H9 (cell line): ENCODE data around the gene BLMH. TPM values are rescaled to one million over a fixed set of nuclear protein-coding genes. Genes with fewer than 3 reads are reported as not detected.

ENCODE experiments used
- DNase-seq: peaks from one replicate; pipeline ENCODE4 v3.0.0-alpha.2; 2017
- H2AFZ ChIP-seq: one replicate; pipeline ENCODE4 v1.6.1; 2013; ENCODE audit warnings: mild to moderate bottlenecking, low read length, control low read depth, moderate library complexity
- H2AK5ac ChIP-seq: 2 replicates; pipeline ENCODE4 v1.6.1; 2013; ENCODE audit warnings: low read length, control low read depth, mixed read lengths; ENCODE audit not compliant: insufficient read length
- H2BK120ac ChIP-seq: one replicate; pipeline ENCODE4 v1.6.1; 2013; ENCODE audit warnings: low read depth, mild to moderate bottlenecking, low read length, control low read depth, inconsistent platforms; ENCODE audit not compliant: poor library complexity, severe bottlenecking
- H2BK12ac ChIP-seq: 2 replicates; pipeline ENCODE4 v1.6.1; 2013; ENCODE audit warnings: low read length, control low read depth, mixed read lengths, low read depth; ENCODE audit not compliant: insufficient read length
- H2BK15ac ChIP-seq: 2 replicates; pipeline ENCODE4 v1.6.1; 2013; ENCODE audit warnings: low read depth, low read length, control low read depth
- H2BK20ac ChIP-seq: one replicate; pipeline ENCODE4 v1.6.1; 2013; ENCODE audit warnings: low read depth, mild to moderate bottlenecking, low read length, control low read depth, inconsistent platforms; ENCODE audit not compliant: poor library complexity, severe bottlenecking
- H2BK5ac ChIP-seq: 2 replicates; pipeline ENCODE4 v1.6.1; 2013; ENCODE audit warnings: low read length, control low read depth, mixed read lengths; ENCODE audit not compliant: insufficient read length
- H3K14ac ChIP-seq: 2 replicates; pipeline ENCODE4 v1.6.1; 2013; ENCODE audit warnings: low read length, control low read depth; ENCODE audit not compliant: insufficient read depth
- H3K18ac ChIP-seq: 2 replicates; pipeline ENCODE4 v1.6.1; 2013; ENCODE audit warnings: low read depth, mild to moderate bottlenecking, mixed read lengths, low read length, control low read depth; ENCODE audit not compliant: insufficient read length
- H3K23ac ChIP-seq: 2 replicates; pipeline ENCODE4 v1.6.1; 2013; ENCODE audit warnings: low read length, control low read depth, mixed read lengths, low read depth; ENCODE audit not compliant: insufficient read length
- H3K23me2 ChIP-seq: 2 replicates; pipeline ENCODE4 v1.6.1; 2013; ENCODE audit warnings: low read depth, mild to moderate bottlenecking, mixed read lengths, low read length, control low read depth; ENCODE audit not compliant: insufficient read length, poor library complexity, severe bottlenecking
- H3K27ac ChIP-seq: 2 replicates; pipeline ENCODE4 v1.5.1; 2013; ENCODE audit warnings: low read length, control low read depth, mixed read lengths, low read depth; ENCODE audit not compliant: insufficient read length
- H3K27me3 ChIP-seq: 2 replicates; pipeline ENCODE4 v1.6.1; 2013; ENCODE audit warnings: low read length, control low read depth, inconsistent platforms; ENCODE audit not compliant: insufficient read depth
- H3K4ac ChIP-seq: 2 replicates; pipeline ENCODE4 v1.6.1; 2013; ENCODE audit warnings: low read depth, mild to moderate bottlenecking, control low read depth, inconsistent platforms, low read length, moderate library complexity
- H3K4me1 ChIP-seq: 2 replicates; pipeline ENCODE4 v1.6.1; 2013; ENCODE audit warnings: low read length, control low read depth, inconsistent platforms; ENCODE audit not compliant: insufficient read depth
- H3K4me2 ChIP-seq: 2 replicates; pipeline ENCODE4 v1.6.1; 2013; ENCODE audit warnings: low read length, control low read depth, mixed read lengths; ENCODE audit not compliant: insufficient read length, insufficient read depth
- H3K56ac ChIP-seq: 2 replicates; pipeline ENCODE4 v1.6.1; 2013; ENCODE audit warnings: low read depth, mild to moderate bottlenecking, mixed read lengths, low read length, control low read depth; ENCODE audit not compliant: insufficient read length
- H3K79me1 ChIP-seq: 2 replicates; pipeline ENCODE4 v1.6.1; 2013; ENCODE audit warnings: low read depth, mild to moderate bottlenecking, moderate library complexity, low read length, control low read depth, inconsistent platforms; ENCODE audit not compliant: insufficient read depth, poor library complexity, severe bottlenecking
- H3K79me2 ChIP-seq: 2 replicates; pipeline ENCODE4 v1.6.1; 2013; ENCODE audit warnings: low read length, control low read depth, inconsistent platforms; ENCODE audit not compliant: insufficient read depth
- H3K9ac ChIP-seq: 2 replicates; pipeline ENCODE4 v1.6.1; 2013; ENCODE audit warnings: low read length, control low read depth, mixed read lengths; ENCODE audit not compliant: insufficient read length; ENCODE audit errors: extremely low read depth
- H3K9me3 ChIP-seq: one replicate; pipeline ENCODE4 v1.6.1; 2013; ENCODE audit warnings: low read depth, low read length, inconsistent platforms; ENCODE audit not compliant: control insufficient read depth
- H3T11ph ChIP-seq: one replicate; pipeline ENCODE4 v1.6.1; 2013; ENCODE audit warnings: mild to moderate bottlenecking, low read length, control low read depth, inconsistent platforms
- H4K20me1 ChIP-seq: one replicate; pipeline ENCODE4 v1.6.1; 2013; ENCODE audit not compliant: control insufficient read depth, insufficient read length, insufficient read depth
- H4K5ac ChIP-seq: 2 replicates; pipeline ENCODE4 v1.6.1; 2013; ENCODE audit warnings: low read depth, mild to moderate bottlenecking, mixed read lengths, low read length, control low read depth; ENCODE audit not compliant: insufficient read length
- H4K8ac ChIP-seq: replicated peaks from 2 replicates; pipeline ENCODE4 v1.6.1; 2013; ENCODE audit warnings: low read length, control low read depth, mixed read lengths, low read depth; ENCODE audit not compliant: insufficient read length
- H4K91ac ChIP-seq: 2 replicates; pipeline ENCODE4 v1.6.1; 2013; ENCODE audit warnings: low read depth, mild to moderate bottlenecking, moderate library complexity, mixed read lengths, low read length, control low read depth; ENCODE audit not compliant: insufficient read length
- H3K27ac Mint-ChIP-seq, 3 experiments: 2 replicates in 2 of 3; 3 replicates in 1 of 3; pipeline ENCODE4 v1.8.0; 2020 to 2021; ENCODE audit warnings: mixed read lengths in 3 of 3, mild to moderate bottlenecking in 1 of 3, moderate library complexity in 1 of 3
- H3K27me3 Mint-ChIP-seq: 2 replicates; pipeline ENCODE4 v1.8.0; 2021; ENCODE audit warnings: low read depth, mild to moderate bottlenecking, moderate library complexity, mixed read lengths
- H3K36me3 Mint-ChIP-seq, 3 experiments: 2 replicates in 2 of 3; 3 replicates in 1 of 3; pipeline ENCODE4 v1.8.0; 2020 to 2021; ENCODE audit warnings: low read depth in 3 of 3, mixed read lengths in 3 of 3; ENCODE audit not compliant: insufficient read depth in 1 of 3
- H3K4me1 Mint-ChIP-seq, 2 experiments: 2 replicates each; pipeline ENCODE4 v1.8.0; 2020; ENCODE audit warnings: mixed read lengths in 2 of 2
- H3K4me3 Mint-ChIP-seq, 2 experiments: 2 replicates in 1 of 2; 3 replicates in 1 of 2; pipeline ENCODE4 v1.8.0; 2020 to 2021; ENCODE audit warnings: mild to moderate bottlenecking in 2 of 2, mixed read lengths in 2 of 2, moderate library complexity in 1 of 2
- H3K9me3 Mint-ChIP-seq, 2 experiments: 2 replicates in 1 of 2; 3 replicates in 1 of 2; pipeline ENCODE4 v1.8.0; 2020; ENCODE audit warnings: mild to moderate bottlenecking in 2 of 2, mixed read lengths in 2 of 2, moderate library complexity in 1 of 2
- CTCF ChIP-seq: fragments of 200-600 bp; sonication (generic); conservative IDR thresholded peaks from 3 replicates; pipeline ENCODE4 v1.8.0; 2021; ENCODE audit warnings: antibody characterized with exemption, mild to moderate bottlenecking
- WGBS: extraction: QIAGEN DNeasy Blood & Tissue Kit; methylation state at CpG from one replicate; pipeline ENCODE4 v1.1.7; 2013; ENCODE audit warnings: missing lambda C conversion rate, low lambda C conversion rate, mixed read lengths; ENCODE audit not compliant: insufficient read length; ENCODE audit errors: extremely low coverage; 5-methylcytosine and 5-hydroxymethylcytosine counted together
- total RNA-seq: library from RNA; stranded (reverse); gene quantifications from 2 replicates; pipeline ENCODE4 v1.2.1, GENCODE V29; 2021

Gene BLMH
- total RNA-seq, 1 experiment from 2014 or later: 74.7 TPM

GRCh38 chr17:30337393-30337999, 45.8 kb upstream of the BLMH start:
- Histone ChIP-seq H2BK12ac (no peak overlapping the region), H2AFZ (no peak overlapping the region), H3K27ac (no peak overlapping the region), H4K5ac (no peak overlapping the region), H3K4me1 (peaks cover 3% of the 10 kb centered on the region; the same call in 1 of the 2 replicates), H3K23me2 (no peaks in the 10 kb centered on the region), H3K14ac (no peak overlapping the region), H3K23ac (no peak overlapping the region), H2AK5ac (no peak overlapping the region), H3K79me1 (no peaks in the 10 kb centered on the region), H3K4ac (no peak overlapping the region), H3K56ac (no peak overlapping the region), H3K4me2 (no peak overlapping the region), H3K9me3 (no peaks in the 10 kb centered on the region), H2BK120ac (no peak overlapping the region), H4K91ac (no peak overlapping the region), H2BK20ac (no peak overlapping the region), H3K9ac (no peak overlapping the region), H3K79me2 (no peaks in the 10 kb centered on the region), H3K27me3 (no peaks in the 10 kb centered on the region; the same call in 1 of the 2 replicates), H2BK5ac (no peak overlapping the region), H2BK15ac (no peak overlapping the region), H3K18ac (no peak overlapping the region), H4K20me1 (no peaks in the 10 kb centered on the region), H4K8ac (no peak overlapping the region), H3T11ph (no peak overlapping the region)
- Mint-ChIP-seq H3K9me3 (no peaks in the 10 kb centered on the region), H3K4me3 (no peak overlapping the region), H3K27me3 (peaks cover 13% of the 10 kb centered on the region), H3K4me1 (peaks cover 13 to 14% of the 10 kb centered on the region in 2 experiments), H3K27ac (no peak overlapping the region), H3K36me3 (no peaks in the 10 kb centered on the region)
- DNase-seq: no peak
- WGBS: no CpG with 5 or more reads among the region's 1 CpG
- no peak for TF ChIP-seq CTCF
